ENCODE data around the gene SULT2A1.
A peak's percentile ranks its signal among the peaks of the same experiment; 100 is the strongest.
"Not testable (repeated sequence)": the region's sequence is repeated elsewhere in the genome, so short reads cannot be mapped to it uniquely, and the experiment has no call there.

Gene SULT2A1

DNA sequence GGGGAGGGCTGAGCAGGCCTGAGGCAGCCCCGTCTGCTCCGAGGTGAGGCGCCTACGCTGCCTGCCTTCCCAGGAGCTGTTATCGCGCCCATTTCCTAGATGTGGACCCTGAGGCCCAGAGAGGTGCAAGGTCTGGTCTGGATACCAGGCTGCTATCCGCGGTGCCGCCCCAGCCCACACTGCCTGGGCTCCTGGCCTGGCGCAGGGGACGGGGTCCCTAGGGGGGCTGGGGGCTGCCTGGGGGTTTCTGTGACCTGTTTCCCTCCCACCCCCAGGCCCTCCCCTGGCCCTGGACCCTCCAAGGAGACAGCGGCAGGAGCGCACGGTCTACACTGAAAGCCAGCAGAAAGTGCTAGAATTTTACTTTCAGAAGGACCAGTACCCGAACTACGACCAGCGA, 26.3 kb downstream of the SULT2A1 start:
- DNase-seq, result not testable (repeated sequence)

DNA sequence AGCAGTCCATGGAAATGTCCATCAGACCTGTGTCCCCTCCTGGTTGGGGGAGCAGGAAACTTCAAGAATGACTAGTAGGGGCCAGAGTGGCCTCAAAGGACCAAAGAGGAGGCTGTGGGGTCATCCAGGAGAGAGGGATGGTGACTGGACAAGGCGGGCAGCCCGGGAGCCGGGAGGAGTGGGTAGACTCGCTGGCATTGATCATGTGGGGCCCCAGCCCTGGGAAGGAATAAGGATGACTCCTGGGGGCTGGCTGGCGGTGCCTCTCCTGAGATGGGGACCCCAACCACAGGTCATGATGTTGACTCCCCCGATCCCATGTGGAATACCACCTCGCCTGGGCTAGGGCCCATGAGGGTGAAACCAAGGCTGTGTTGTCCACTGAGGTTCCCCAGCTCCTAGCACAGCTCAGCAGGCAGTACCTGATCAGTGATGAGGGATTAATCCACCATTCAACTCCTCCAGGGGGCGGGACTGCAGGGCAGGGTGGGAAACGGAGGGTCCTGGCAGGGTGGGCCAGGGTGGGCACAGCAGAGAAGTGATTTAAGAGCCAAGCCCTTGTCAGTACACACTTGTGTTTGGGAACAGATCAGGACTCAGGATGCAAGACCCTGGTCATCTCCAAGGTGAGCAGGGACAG, 27.3 kb downstream of the SULT2A1 start, which contains the start of gene TPRX2:
TPRX2 (plus strand) TSS at position 590 of the 640 bp plus-strand sequence; CDS start at position 602, 12 bp downstream.
- DNase-seq, result not testable (repeated sequence)

DNA sequence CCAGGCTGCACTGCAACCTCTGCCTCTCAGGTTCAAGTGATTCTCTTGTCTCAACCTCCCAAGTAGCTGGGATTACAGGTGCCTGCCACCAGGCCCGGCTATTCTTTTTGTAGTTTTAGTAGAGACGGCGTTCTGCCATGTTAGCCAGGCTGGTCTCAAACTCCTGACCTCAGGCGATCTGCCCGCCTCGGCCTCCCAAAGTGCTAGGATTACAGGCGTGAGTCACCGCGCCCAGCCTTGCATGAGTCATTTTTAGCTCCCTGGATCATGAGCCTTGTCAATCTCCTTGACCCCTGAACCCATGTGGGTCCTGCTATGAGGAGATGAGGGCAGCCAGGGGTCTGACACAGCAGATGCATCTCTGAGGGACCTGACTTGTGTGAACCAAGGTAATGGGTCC, 27.9 kb downstream of the SULT2A1 start:
- DNase-seq, result not testable (repeated sequence)

DNA sequence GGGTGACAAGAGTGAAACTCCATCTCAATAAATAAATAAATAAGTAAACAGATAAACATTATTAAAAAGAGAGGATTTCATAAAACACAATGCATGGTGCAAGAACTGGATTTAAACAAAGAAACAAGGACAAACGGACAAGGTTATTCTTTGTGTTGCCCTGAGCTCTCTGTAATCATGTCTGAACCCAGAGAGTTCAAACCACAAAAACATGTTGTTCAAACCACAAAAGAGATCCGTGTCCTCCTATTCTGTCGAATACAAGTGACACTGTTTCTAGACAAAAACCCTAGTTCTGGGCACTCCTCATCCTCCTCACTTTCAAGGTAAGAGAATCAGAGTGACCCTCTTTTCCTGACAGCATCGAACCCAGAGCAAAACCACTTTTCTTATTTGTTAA, 31.7 kb downstream of the SULT2A1 start:
- peak; percentile 26 for DNase-seq

DNA sequence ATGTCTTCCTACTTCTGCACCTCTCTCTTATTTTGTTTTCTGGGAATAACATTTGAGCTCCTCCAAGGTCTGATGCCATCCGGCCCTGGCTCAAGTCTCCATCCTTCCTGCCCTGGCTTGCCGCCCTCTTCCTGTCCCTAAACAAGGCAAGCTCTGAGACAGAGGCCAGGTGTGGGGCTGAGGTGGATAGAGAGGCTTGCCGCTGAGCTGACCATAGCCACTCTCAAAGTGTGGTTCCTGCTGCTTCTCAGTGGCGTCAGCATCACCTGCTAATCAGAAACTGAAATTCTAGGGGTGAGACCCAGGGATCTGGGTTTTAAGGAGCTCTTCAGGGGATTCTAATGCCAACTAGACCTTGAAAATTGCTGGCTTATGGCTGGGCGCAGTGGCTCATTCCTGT, 33.1 kb downstream of the SULT2A1 start:
- DNase-seq, result no peak

DNA sequence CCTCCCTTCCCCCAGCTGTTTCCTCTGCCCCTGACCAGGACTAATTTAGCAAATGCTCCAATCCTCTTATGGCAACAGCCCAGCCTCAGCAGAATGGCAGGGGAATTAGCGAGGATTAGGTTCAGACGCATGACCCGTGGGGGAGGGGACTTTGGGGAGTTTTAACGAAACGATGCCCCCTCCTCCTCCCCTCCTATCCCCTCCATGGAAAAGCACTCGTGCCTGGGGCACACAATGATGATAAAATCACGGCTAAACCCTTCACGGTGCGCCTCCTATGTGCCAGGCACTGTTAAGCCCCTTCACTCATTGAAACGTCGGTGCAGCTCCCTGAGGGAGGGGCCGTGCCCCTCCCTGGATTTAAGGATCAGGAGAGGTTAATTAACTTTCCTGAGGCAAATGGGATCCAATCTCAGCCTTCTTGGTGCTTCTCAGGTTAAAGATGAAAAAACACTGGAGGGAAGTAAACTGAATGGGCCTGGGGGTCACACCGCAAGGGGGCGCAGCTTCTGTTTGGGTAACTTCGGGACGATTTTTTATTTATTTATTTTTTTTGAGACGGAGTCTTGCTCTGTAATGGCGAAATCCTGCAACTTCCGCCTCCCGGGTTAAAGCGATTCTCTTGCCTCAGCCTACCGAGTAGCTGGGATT, 37.2 kb downstream of the SULT2A1 start:
- DNase-seq, result no peak

DNA sequence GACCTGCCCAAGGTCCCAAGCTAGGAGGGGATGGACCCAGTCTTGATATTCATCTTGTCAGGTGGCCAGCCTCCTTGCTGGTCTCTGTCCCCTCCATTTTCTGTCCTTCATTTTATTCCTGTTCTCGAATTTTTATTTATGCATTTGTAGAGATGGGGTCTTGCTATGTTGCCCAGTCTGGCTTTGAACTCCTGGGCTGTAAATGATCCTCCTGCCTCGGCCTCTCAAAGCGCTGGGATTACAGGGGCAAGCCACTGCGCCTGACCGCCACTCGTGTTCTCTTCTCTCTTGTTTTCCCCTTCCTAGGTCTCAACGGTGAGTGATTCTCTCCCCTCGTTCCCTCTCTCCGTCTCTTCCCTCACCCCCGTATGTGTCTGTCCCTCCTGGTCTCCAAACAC, 37.7 kb downstream of the SULT2A1 start:
- DNase-seq, result no peak

DNA sequence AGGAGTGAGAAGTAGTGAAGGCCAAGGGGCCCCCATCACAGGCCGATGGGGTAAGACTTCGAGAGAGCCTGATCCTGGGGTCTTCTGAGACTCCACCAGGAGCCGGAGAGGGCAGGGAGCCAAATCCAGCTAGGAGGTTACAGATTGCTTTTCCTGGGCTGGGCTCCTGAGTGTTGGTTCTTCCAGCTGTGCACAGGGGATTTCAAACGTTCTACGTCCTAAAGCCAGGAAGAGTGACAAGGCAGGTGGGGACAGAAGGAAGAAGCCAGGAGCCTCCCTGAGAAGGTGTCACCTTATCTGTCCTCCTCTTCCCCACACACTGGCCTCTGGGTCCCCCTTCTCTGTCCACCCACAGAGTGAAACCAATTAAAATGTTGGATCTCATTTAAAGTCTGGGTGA, 43.2 kb downstream of the SULT2A1 start:
- DNase-seq, result no peak

DNA sequence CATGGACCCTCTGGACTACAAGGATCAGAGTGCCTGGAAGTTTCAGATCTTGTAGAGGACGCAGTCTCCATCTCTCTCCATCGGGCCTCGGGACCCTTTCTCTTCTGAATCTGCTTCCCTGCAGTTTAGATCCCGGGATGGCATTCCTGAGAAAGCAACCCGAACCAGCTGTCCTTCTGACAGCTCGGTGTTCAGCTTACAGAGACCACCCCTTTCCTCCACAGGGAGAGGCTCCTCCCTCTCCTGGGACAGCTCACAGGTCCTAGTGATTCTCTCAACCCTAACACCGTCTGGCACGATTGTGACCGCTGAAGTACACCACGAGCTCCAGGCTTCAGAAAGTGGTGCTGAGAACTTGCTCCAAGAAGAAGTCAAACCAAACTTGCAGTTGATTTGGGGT, 46.2 kb downstream of the SULT2A1 start:
- no peak for DNase-seq

DNA sequence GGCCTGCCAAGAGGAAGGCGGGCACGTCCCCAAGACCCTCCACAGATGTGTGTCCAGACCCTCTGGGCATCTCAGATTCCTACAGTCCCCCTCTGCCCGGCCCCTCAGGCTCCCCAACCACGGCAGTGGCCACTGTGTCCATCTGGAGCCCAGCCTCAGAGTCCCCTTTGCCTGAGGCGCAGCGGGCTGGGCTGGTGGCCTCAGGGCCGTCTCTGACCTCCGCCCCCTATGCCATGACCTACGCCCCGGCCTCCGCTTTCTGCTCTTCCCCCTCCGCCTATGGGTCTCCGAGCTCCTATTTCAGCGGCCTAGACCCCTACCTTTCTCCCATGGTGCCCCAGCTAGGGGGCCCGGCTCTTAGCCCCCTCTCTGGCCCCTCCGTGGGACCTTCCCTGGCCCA, 46.7 kb downstream of the SULT2A1 start:
- DNase-seq, result no peak

DNA sequence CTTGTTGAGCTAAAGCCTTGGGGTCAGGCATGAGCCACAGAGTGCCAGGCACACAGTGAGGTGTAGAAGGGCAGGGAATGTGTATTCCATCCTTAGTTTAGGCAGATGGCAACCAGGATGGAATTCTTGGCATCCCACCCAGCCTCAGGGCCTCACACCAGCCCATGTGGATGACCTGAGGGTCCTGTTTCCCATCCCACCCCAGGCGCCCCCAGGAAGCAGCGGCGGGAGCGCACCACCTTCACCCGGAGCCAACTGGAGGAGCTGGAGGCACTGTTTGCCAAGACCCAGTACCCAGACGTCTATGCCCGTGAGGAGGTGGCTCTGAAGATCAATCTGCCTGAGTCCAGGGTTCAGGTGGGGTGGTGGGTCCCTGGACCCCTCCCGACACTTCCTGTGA, 50.1 kb downstream of the SULT2A1 start:
- DNase-seq, result no peak

DNA sequence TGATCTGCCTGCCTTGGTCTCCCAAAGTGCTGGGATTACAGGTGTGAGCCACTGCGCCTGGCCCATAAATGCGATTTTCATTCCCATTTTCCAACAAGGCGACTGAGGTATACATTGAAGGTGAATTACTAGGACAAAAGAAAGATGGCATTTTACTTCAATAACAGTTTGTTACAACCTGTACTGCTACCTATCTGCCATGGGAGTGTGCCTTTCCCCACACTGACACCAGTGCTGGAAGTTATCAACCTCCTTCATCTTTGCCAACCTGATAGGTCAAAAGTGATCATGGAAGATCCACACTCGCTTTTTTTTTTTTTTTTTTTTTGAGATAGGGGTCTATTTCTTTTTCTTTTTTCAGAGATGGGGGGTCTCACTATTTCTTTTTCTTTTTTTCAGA, 53.4 kb downstream of the SULT2A1 start:
- no peak for DNase-seq

DNA sequence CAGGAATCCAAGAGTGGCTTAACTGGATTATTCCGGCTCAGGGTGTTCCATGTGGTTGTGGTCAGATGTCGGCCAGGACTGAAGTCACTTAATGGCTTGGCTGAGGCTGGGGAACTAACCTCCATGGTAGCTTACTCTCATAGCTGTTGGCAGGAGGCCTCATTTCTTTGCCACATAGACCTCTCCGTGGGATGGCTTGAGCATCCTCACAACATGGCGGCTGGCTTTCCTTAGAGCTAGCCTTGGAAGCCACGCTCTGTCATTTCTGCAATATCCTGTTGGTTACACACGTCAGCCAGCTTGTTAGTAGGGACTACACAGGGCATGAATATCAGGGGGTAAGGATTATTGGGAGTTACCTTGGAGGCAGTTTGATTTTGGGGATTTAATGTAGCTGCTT, 59.3 kb downstream of the SULT2A1 start:
- DNase-seq, result no peak

DNA sequence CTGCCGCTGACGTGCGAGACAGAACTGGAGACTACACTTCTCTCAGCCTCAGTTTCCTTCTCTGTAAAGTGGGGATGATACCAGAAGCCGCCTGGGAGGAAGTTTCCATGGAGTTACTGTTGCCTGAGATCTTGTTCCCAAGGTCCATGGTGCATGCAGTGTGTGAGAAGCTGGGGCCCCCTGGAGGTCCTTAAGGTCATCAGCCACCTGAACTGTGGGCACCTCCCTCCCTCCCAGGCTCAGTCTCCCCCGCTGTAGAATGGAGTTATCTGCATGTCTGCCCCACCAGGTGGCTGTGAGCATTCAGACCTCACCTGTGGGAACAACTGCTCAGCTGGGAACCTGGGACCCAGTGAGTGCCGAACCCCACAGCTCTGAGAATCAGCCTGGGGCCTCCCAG, 61.7 kb downstream of the SULT2A1 start:
- DNase-seq, result no peak

DNA sequence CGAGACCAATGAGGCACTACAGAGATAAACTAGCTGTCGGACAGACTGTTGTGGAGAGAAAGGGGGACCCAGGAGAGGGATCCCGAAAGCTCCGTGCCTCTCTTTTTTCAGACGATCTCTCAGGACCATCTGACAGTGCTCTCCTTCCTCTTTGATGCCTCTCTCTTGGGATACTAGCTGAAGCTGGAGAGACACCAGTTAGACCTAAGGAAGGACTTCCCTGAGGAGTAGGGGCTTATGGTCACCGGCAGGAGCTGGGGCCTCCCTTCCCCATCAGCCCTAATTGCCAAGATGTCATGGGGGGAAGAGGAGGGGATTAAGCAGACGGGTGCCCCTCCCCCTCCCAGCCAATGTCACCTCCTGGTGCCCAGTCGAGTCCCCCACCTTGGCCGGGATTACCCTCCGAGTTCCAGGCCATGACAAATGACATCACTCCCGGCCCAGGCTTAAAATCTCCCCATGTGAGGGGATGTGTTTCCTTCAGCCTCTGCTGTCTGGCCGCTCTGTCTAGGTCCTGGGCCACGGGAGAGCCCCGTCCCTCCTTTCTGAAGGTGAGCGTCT, 64.6 kb downstream of the SULT2A1 start, which contains the start of gene CRX:
CRX (plus strand) TSS at position 478 of the 561 bp plus-strand sequence. CDS start 12,507 bp downstream, outside the sequence.
- DNase-seq, result no peak

Measured in OCI-M1 (cell line).